GM04504 (cell line): ENCODE measurements around the gene UBL4A.
"Not testable (repeated sequence)": the region's sequence is repeated elsewhere in the genome, so short reads cannot be mapped to it uniquely, and the experiment has no call there.

Experiments used
- DNase-seq: peaks from one replicate; pipeline ENCODE4 v3.0.0-alpha.2; 2012; ENCODE audit warnings: low read depth

Gene UBL4A

GRCh38 chrX:154508384-154508745 is 21.9 kb upstream of the UBL4A start:
- DNase-seq, result no peak

GRCh38 chrX:154507673-154508383 is 21.4 kb upstream of the UBL4A start:
- DNase-seq, result no peak

- DNase-seq, result no peak
Measured at GRCh38 chrX:154506483-154507332, 20.3 kb upstream of the UBL4A start.

GRCh38 chrX:154505734-154506133 is 19.3 kb upstream of the UBL4A start:
- DNase-seq, result no peak

- no peak for DNase-seq
Measured at GRCh38 chrX:154502989-154503388, 16.6 kb upstream of the UBL4A start.

GRCh38 chrX:154502098-154502497 is 15.7 kb upstream of the UBL4A start:
- DNase-seq, result no peak

GRCh38 chrX:154501423-154501822 is 15.0 kb upstream of the UBL4A start:
- DNase-seq, result not testable (repeated sequence)

GRCh38 chrX:154496591-154497137 is 10.2 kb upstream of the UBL4A start:
- not testable (repeated sequence) for DNase-seq

GRCh38 chrX:154495472-154495922 is 9.1 kb upstream of the UBL4A start:
- no peak for DNase-seq

GRCh38 chrX:154494715-154495114 is 8.3 kb upstream of the UBL4A start:
- DNase-seq, result no peak

GRCh38 chrX:154490414-154491083 is 4.1 kb upstream of the UBL4A start, which contains the start of gene SLC10A3:
Gene SLC10A3 (minus strand): TSS chrX:154490629. CDS start chrX:154488940, 1,689 bp downstream.
- peak; percentile 79 for DNase-seq

- no peak for DNase-seq
Measured at GRCh38 chrX:154490021-154490413, 3.6 kb upstream of the UBL4A start.

GRCh38 chrX:154489182-154489581 is 2.8 kb upstream of the UBL4A start:
- DNase-seq, result no peak

GRCh38 chrX:154488336-154489075 is 2.1 kb upstream of the UBL4A start:
- no peak for DNase-seq

GRCh38 chrX:154487518-154488290 is 1.3 kb upstream of the UBL4A start:
- no peak for DNase-seq

GRCh38 chrX:154486052-154486395 is 391 bp downstream of the UBL4A start:
- no peak for DNase-seq

GRCh38 chrX:154485150-154486051 is 1.0 kb downstream of the UBL4A start:
- DNase-seq, result no peak

GRCh38 chrX:154484255-154485149 is 1.9 kb downstream of the UBL4A start:
- no peak for DNase-seq

GRCh38 chrX:154483325-154483724 is 3.1 kb downstream of the UBL4A start:
- DNase-seq, result no peak
